ENCODE results near the gene SEMA4G.

Gene SEMA4G

DNA sequence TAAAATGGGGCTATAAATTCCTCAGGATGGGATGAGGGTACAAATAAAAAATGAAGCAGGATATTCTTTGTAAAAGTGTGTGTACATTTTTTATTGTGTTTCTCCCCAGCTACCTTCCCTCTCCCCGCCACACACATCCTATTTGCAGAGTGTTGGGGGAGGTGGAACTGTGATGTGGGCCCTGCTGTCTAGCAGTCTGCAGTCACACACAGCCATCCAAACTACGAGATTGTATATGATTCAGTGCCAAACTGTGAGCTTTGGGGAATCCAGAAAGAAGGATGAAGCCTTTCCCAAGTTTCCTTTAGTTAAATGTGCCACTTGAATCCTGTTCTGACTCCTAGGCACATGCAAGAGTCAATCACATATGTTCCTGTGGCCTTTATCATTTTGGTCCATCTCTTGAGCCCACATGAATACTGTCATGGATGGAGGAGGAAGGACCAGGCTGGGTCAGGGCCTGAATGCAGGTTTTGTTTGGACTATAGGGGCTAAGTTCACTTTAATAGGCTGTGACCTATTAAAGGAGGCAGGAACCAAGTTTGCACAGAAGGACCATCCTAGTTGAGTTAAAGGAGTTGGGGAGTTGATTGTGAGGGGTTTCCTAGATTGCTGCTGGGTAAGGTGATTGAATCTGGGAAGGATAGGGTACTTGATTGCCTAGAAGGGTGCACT lies 1.1 kb upstream of the SEMA4G start:
- Histone ChIP-seq H3K9me3 (no peaks in the 10 kb centered on the region), H3K4me3 (ENCODE audit: low read depth, low read length) (no peak overlapping the region), H3K4me1 (no peaks in the 10 kb centered on the region), H3K27me3 (no peaks in the 10 kb centered on the region), H3K36me3 (no peaks in the 10 kb centered on the region)
- TF ChIP-seq, protein P1, sequence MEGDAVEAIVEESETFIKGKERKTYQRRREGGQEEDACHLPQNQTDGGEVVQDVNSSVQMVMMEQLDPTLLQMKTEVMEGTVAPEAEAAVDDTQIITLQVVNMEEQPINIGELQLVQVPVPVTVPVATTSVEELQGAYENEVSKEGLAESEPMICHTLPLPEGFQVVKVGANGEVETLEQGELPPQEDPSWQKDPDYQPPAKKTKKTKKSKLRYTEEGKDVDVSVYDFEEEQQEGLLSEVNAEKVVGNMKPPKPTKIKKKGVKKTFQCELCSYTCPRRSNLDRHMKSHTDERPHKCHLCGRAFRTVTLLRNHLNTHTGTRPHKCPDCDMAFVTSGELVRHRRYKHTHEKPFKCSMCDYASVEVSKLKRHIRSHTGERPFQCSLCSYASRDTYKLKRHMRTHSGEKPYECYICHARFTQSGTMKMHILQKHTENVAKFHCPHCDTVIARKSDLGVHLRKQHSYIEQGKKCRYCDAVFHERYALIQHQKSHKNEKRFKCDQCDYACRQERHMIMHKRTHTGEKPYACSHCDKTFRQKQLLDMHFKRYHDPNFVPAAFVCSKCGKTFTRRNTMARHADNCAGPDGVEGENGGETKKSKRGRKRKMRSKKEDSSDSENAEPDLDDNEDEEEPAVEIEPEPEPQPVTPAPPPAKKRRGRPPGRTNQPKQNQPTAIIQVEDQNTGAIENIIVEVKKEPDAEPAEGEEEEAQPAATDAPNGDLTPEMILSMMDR (IDR thresholded peaks at IDR 0.05; ENCODE audit: low read depth, low read length) = no peak
- no peak for DNase-seq

DNA sequence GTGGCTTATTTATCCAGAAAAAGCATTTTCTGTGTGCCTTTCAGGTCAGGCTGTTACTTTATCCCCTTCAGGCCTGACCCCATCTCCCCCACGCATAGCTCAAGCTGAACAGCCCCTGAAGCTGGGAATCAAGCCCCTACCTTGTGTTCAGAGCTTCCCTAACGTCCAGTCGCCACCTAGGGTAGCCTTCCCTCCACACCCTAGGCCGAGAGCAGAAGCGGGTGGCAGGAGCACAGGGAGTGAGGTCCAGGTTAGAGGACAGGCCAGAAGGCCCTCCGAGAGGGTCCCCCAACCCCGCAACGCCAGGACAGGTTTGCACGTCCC lies 479 bp upstream of the SEMA4G start:
- TF ChIP-seq, protein P1 (IDR thresholded peaks at IDR 0.05; ENCODE audit: low read depth, low read length) = no peak
- Histone ChIP-seq H3K4me1 (no peaks in the 10 kb centered on the region), H3K4me3 (ENCODE audit: low read depth, low read length) (peak overlapping the region; percentile 43)

DNA sequence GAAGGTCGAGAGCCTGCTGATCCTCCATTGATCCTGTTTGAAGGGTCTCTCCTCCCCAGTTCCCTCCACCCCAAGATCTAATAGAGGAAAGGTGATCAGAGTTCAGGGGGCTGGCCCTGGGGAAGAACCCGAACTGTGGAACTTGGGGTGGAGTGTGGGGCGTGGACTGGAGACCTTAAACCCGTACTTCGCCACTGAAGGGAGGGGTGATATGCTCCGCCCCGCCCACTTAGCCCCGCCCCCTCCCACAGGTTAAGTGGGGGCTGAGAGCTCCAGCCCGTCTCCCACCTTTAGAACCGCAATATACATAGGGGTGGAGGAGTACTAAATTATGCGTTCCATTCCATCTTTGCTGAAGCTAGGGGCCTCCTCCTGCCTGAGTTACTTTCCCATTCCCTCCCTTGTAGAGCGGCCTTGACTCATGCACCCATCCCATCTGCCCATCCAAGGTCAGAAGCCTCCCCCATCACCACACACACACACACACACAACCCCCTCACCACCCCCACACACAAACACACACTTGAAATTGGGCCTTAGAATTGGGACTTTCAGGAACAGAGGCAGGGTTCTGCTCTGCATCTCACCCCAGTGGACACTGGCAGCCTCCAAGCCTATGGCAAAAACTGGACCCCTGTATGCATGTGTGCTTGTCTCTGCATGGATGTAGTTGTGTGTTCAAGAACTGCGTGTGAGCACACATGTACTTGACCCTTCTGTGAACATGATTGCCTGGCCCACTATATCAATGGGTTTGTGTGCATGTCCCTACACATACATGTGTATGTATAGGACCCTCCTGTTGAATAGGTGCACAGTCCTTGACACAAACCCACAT lies 991 bp downstream of the SEMA4G start:
- no peak for DNase-seq
- peak overlapping the region; percentile 68 for H3K4me3 ChIP-seq (ENCODE audit: low read depth, low read length)
- TF ChIP-seq, protein P1 (IDR thresholded peaks at IDR 0.05; ENCODE audit: low read depth, low read length) = no peak

More for the DNA sequence above, 479 bp upstream of the SEMA4G start:
- H3K27me3 ChIP-seq = no peaks in the 10 kb centered on the region
- H3K9me3 ChIP-seq = no peaks in the 10 kb centered on the region
- no peak for DNase-seq
- H3K36me3 ChIP-seq = no peaks in the 10 kb centered on the region

DNA sequence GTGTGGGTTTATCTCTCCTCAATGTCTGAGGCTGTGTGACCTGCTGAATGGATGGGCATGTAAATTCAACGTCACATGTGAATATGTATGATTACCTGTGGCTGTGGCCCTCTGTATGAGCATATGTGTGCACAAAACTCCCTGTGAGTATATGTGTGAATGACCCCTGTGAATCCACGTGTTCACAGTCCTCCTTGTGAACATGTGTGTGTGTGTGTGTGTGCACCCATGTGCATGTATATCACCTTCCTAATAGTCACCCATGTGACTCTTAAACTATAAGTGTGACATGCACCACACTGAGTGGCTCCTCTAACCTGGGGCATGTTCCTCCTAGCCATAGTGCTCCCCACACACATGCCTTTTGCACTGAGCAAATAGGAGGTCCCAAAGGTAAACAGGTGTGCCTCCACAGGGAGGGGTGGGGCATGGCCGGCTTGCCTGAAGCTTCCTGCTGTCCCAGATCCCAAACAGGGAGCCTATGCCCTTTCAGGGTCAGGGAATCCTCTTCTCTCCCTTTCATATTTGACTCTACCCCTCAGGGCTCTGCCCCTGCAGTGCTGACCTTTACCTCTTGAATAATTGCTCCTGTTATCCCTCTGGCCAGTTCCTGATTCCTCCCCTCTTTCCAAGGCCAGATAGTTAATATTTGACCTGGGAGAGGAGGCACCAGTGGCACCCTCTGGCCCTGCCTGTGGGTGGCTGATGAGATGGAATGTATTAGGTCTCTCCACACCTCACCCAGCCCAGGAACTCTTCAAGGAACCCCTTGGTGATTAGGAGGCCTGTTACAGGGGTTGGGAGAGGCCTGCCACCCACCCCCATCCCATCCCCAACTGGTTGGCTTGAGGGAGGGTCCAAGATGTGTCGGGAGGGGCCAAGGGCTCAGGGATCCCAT lies 1.9 kb downstream of the SEMA4G start:
- H3K9me3 ChIP-seq = no peaks in the 10 kb centered on the region
- H3K4me1 ChIP-seq = no peaks in the 10 kb centered on the region
- H3K27me3 ChIP-seq = no peaks in the 10 kb centered on the region
- TF ChIP-seq, protein P1 (IDR thresholded peaks at IDR 0.05; ENCODE audit: low read depth, low read length) = no peak
- no peak overlapping the region for H3K4me3 ChIP-seq (ENCODE audit: low read depth, low read length)
- no peak for DNase-seq
- no peaks in the 10 kb centered on the region for H3K36me3 ChIP-seq

More for the DNA sequence above, 991 bp downstream of the SEMA4G start:
- Histone ChIP-seq H3K4me1 (no peaks in the 10 kb centered on the region), H3K9me3 (no peaks in the 10 kb centered on the region), H3K27me3 (no peaks in the 10 kb centered on the region), H3K36me3 (no peaks in the 10 kb centered on the region)

DNA sequence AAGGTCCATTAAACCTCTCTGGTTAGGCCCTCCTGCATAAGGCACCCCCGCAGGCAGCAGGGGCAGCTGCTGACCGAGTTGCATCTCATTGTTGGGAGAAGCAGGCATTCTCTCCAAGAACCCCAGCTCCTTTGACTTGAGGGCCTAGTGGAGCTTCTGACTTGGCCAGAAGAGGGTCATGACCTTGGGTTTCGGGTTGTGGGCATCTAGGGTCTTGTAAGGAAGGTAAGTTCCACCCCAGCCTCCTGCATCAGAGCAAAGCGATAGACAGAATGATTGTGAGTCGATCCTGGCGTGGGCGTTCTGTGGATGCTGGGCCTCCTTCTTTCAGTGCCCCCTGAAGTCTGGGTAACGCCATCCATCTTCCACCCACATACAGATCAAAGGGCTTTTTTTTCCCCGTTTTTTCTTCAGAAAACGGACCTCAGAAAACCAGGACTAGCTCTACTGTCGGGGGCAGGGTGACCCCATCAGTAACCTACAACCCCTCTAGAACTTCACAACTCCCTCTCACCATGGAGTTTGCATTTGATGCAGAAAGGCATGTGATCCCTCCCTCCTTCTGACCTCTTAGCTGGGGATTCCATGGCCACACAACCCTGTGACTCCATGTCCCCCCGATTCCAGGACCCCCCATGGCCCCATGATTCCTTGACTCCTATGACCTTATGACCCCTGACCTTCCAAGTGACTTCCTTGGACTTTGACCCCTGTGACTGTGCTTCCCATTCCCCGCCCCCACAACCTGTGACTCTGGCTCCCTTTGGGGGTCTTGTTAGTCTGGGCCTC lies 3.0 kb downstream of the SEMA4G start:
- Histone ChIP-seq H3K36me3 (no peaks in the 10 kb centered on the region), H3K4me1 (no peaks in the 10 kb centered on the region), H3K27me3 (no peaks in the 10 kb centered on the region), H3K4me3 (ENCODE audit: low read depth, low read length) (no peak overlapping the region), H3K9me3 (no peaks in the 10 kb centered on the region)
- TF ChIP-seq, protein P1 (IDR thresholded peaks at IDR 0.05; ENCODE audit: low read depth, low read length) = no peak
- no peak for DNase-seq

Measured in BE2C (cell line).